22Rv1 (cell line): Measurements from ENCODE around the gene LRRK1.

ENCODE experiments used
- H3K27ac ChIP-seq: fragments of 450-650 bp; 2 replicates; pipeline ENCODE4 v1.5.1; 2017
- CTCF ChIP-seq: fragments of 450-650 bp; IDR thresholded peaks from 2 replicates; pipeline ENCODE4 v1.5.1; 2017; ENCODE audit warnings: mild to moderate bottlenecking
- ZFX ChIP-seq: fragments of 450-650 bp; IDR thresholded peaks from 2 replicates; pipeline ENCODE4 v1.6.1; 2017; ENCODE audit warnings: antibody characterized with exemption, borderline replicate concordance

The LRRK1 gene

DNA sequence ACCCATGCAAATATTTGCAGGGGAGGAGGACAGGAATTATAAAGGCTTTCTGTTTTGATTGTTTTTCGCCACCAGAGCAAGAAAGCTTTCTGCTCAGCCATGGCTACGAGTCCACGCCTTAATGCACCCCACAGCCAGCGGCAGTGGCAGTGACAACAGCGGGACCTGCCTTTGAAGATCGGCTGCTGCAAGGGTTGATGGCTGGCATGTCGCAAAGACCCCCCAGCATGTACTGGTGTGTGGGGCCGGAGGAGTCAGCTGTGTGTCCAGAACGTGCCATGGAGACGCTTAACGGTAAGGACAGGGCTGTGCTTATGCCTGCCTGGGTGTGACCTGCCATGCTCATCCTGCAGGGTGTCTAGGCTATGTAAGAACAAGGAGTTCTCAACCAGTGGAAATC, 5.3 kb downstream of the LRRK1 start:
- TF ChIP-seq CTCF (no peak), ZFX (no peak)

GRCh38 chr15:100925480-100925879, 6.3 kb downstream of the LRRK1 start:
- H3K27ac ChIP-seq = no peak overlapping the region
- no peak for TF ChIP-seq CTCF
- no peak for TF ChIP-seq ZFX

More for the DNA sequence above, 5.3 kb downstream of the LRRK1 start:
- no peak overlapping the region for H3K27ac ChIP-seq

DNA sequence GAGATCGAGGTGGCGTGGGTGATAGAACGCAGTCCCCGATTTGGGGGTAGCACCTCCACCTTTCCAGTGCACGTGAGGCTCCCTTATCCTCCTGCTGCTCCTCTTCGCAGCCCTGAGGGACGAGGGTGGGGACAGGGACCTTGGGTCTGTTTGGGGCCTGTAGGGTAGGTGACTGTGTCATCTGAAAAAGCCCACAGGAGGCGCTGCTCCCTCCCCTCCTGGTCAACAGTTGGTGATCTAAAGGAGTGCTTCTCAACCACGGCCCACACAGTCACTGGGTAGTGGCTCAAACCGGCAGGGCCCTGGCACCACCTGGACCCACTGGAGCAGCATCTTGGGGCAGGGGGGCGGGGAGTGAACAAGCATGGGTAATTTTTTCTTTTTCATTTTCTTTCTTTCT, 7.1 kb downstream of the LRRK1 start:
- no peak overlapping the region for H3K27ac ChIP-seq
- no peak for TF ChIP-seq ZFX
- peak; percentile 21 for TF ChIP-seq CTCF

DNA sequence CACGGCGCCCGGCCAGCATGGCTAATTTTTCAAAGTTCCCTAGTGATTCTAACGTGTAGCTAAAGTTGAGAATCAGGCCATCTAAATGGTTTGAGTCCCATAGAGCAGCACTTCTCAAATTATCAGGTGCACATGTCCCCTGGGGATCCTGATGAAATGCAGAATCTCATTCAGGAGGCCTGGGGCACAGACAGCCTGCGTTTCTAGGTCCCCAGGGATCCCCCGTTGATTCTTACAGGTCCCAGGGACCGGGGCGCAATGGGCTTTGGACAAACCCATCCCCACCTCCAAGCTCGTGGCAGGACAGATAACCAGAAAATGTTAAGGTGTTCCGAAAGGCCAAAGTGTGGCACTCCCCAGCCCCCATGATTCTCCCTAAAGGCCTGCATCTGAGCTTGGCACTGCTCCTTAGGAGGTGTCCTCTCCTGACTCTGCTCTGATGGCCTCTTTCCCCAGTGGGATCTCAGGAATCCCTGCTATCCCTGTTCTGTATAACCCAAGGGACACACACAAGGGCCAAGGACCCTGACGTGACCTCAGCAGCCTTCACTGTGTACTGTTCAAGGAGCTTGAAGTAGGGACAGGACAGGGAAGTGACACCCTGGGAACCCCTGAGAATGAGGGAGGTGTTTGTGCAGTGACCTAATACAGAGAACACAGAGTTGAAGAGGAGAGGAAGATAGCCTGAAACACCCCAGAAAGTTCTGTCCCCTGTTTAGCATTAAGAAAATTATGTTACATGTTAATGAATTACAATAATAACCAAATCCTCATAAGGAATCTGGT, 8.0 kb downstream of the LRRK1 start:
- no peak overlapping the region for H3K27ac ChIP-seq
- no peak for TF ChIP-seq ZFX
- no peak for TF ChIP-seq CTCF

- TF ChIP-seq ZFX = no peak
- no peak for TF ChIP-seq CTCF
- H3K27ac ChIP-seq = no peak overlapping the region
Observed at GRCh38 chr15:100928632-100929280, 9.6 kb downstream of the LRRK1 start.

DNA sequence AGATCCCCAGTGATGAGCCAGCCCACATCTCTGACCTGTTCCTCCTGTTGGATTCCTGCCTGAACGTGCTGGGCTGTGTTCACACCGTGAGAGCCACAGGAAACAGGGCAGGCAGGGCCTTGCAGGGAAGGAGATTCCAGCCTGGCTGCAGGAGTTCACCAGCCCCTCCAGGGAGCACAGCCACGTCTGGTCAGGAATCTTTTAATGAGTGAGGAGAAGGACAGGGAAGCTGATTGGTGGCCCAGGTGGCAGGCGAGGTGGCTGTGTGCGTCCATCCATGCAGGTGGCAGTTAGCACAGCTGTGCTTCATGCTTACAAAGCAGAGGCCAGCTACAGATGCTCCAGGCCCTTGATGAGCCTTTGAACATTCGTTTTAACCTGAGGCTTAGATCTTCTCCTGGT, 10.5 kb downstream of the LRRK1 start:
- H3K27ac ChIP-seq = no peak overlapping the region
- TF ChIP-seq ZFX (no peak), CTCF (no peak)

- no peak overlapping the region for H3K27ac ChIP-seq
- TF ChIP-seq ZFX = no peak
- TF ChIP-seq CTCF = no peak
Observed at GRCh38 chr15:100930306-100930848, 11.2 kb downstream of the LRRK1 start.
